Osteoblast (primary cell): ENCODE data around the gene GAB4. TPM values are rescaled to one million over a fixed set of nuclear protein-coding genes. Genes with fewer than 3 reads are reported as not detected.
A peak's percentile ranks its signal among the peaks of the same experiment; 100 is the strongest.

ENCODE experiments used
- DNase-seq: peaks from one replicate; pipeline ENCODE4 v3.0.0; 2011; ENCODE audit warnings: low spot score, mixed read lengths; ENCODE audit not compliant: insufficient read length; ENCODE audit errors: missing footprints
- H2AFZ ChIP-seq: 2 replicates; pipeline ENCODE4 v1.6.0; 2011; ENCODE audit warnings: mild to moderate bottlenecking, low read length
- H3K27ac ChIP-seq: 2 replicates; pipeline ENCODE4 v1.5.1; 2011; ENCODE audit warnings: mild to moderate bottlenecking, low read depth, low read length, moderate library complexity
- H3K27me3 ChIP-seq: 2 replicates; pipeline ENCODE4 v1.6.0; 2012; ENCODE audit warnings: mild to moderate bottlenecking, control low read depth, inconsistent platforms, low read length, moderate library complexity; ENCODE audit not compliant: insufficient read depth
- H3K36me3 ChIP-seq: 2 replicates; pipeline ENCODE4 v1.5.1; 2011; ENCODE audit warnings: mild to moderate bottlenecking, low read length, control low read depth, moderate library complexity; ENCODE audit not compliant: insufficient read depth
- H3K4me1 ChIP-seq: 2 replicates; pipeline ENCODE4 v1.5.1; 2011; ENCODE audit warnings: mild to moderate bottlenecking, low read length, control low read depth, moderate library complexity; ENCODE audit not compliant: insufficient read depth
- H3K4me2 ChIP-seq: 2 replicates; pipeline ENCODE4 v1.6.0; 2011; ENCODE audit warnings: mild to moderate bottlenecking, low read length; ENCODE audit not compliant: insufficient read depth
- H3K4me3 ChIP-seq: fragments of 200-600 bp; sonication (generic); 3 replicates; pipeline ENCODE4 v1.5.1; 2012; ENCODE audit warnings: mild to moderate bottlenecking, low read length, inconsistent platforms; ENCODE audit not compliant: insufficient read depth
- H3K79me2 ChIP-seq: 2 replicates; pipeline ENCODE4 v1.6.0; 2012; ENCODE audit warnings: mild to moderate bottlenecking, low read length, control low read depth, inconsistent platforms; ENCODE audit not compliant: insufficient read depth
- H3K9me3 ChIP-seq: 2 replicates; pipeline ENCODE4 v1.5.1; 2011; ENCODE audit warnings: low read depth, low read length, control low read depth
- H4K20me1 ChIP-seq: 2 replicates; pipeline ENCODE4 v1.6.0; 2012; ENCODE audit warnings: mild to moderate bottlenecking, low read length, control low read depth; ENCODE audit not compliant: insufficient read depth
- CTCF ChIP-seq: IDR thresholded peaks from 2 replicates; pipeline ENCODE4 v1.5.1; 2011; ENCODE audit warnings: mild to moderate bottlenecking, low read depth, low read length, moderate library complexity; ENCODE audit errors: extremely low read depth
- total RNA-seq: library from RNA; depleted of rRNA; stranded (reverse); fragments of >200 nt; gene quantifications from 2 replicates; pipeline ENCODE4 v1.2.3, GENCODE V29; 2012

Gene GAB4
- total RNA-seq, 1 donor: not detected

- TF ChIP-seq CTCF: no peak
- Histone ChIP-seq H3K27ac (no peak overlapping the region), H4K20me1 (no peaks in the 10 kb centered on the region), H3K27me3 (no peaks in the 10 kb centered on the region), H2AFZ (no peak overlapping the region), H3K4me1 (no peaks in the 10 kb centered on the region), H3K4me3 (no peak overlapping the region), H3K36me3 (no peaks in the 10 kb centered on the region), H3K9me3 (no peaks in the 10 kb centered on the region), H3K4me2 (no peak overlapping the region), H3K79me2 (no peaks in the 10 kb centered on the region)
- DNase-seq: no peak
Measured at GRCh38 chr22:16962501-16962900, 45.5 kb downstream of the GAB4 start.

GRCh38 chr22:16961477-16962186 is 46.4 kb downstream of the GAB4 start:
- H3K36me3 ChIP-seq: no peaks in the 10 kb centered on the region
- TF ChIP-seq CTCF: no peak
- no peak overlapping the region for H3K4me2 ChIP-seq
- H3K9me3 ChIP-seq: no peaks in the 10 kb centered on the region
- no peaks in the 10 kb centered on the region for H3K79me2 ChIP-seq
- no peak overlapping the region for H3K4me3 ChIP-seq
- no peaks in the 10 kb centered on the region for H3K4me1 ChIP-seq
- peak; percentile 36 for DNase-seq
- H3K27ac ChIP-seq: no peak overlapping the region
- H3K27me3 ChIP-seq: no peaks in the 10 kb centered on the region
- no peaks in the 10 kb centered on the region for H4K20me1 ChIP-seq
- no peak overlapping the region for H2AFZ ChIP-seq

- DNase-seq: peak; percentile 30
- Histone ChIP-seq H3K36me3 (no peaks in the 10 kb centered on the region), H2AFZ (no peak overlapping the region), H3K27ac (no peak overlapping the region), H3K4me2 (no peak overlapping the region), H3K9me3 (no peaks in the 10 kb centered on the region), H3K79me2 (no peaks in the 10 kb centered on the region), H4K20me1 (no peaks in the 10 kb centered on the region), H3K4me3 (no peak overlapping the region), H3K27me3 (no peaks in the 10 kb centered on the region), H3K4me1 (no peaks in the 10 kb centered on the region)
- TF ChIP-seq CTCF: no peak
Measured at GRCh38 chr22:16960884-16961249, 47.2 kb downstream of the GAB4 start.

- TF ChIP-seq CTCF: no peak
- DNase-seq: peak; percentile 56
Measured at GRCh38 chr22:16960220-16960883, 47.7 kb downstream of the GAB4 start.

More at GRCh38 chr22:16960220-16960883, 47.7 kb downstream of the GAB4 start:
- Histone ChIP-seq H3K4me1 (no peaks in the 10 kb centered on the region), H2AFZ (no peak overlapping the region), H3K27ac (no peak overlapping the region), H3K79me2 (no peaks in the 10 kb centered on the region), H3K36me3 (no peaks in the 10 kb centered on the region), H3K4me2 (no peak overlapping the region), H4K20me1 (no peaks in the 10 kb centered on the region), H3K9me3 (no peaks in the 10 kb centered on the region), H3K27me3 (no peaks in the 10 kb centered on the region), H3K4me3 (no peak overlapping the region)
